ENCODE data around the gene FBXO34. TPM values are rescaled to one million over a fixed set of nuclear protein-coding genes. Genes with fewer than 3 reads are reported as not detected.

FBXO34 gene
- total RNA-seq, 1 donor from 2014 or later = 25.3 TPM

GRCh38 chr14:55249423-55249822 is 21.8 kb upstream of the FBXO34 start:
- H3K27me3 Mint-ChIP-seq = peaks cover 32% of the 10 kb centered on the region
- no peaks in the 10 kb centered on the region for H3K36me3 Mint-ChIP-seq (ENCODE audit: low read depth)
- H3K4me1 Mint-ChIP-seq = peaks cover 2% of the 10 kb centered on the region
- H3K4me3 Mint-ChIP-seq = no peak overlapping the region
- no peak for DNase-seq
- H3K27ac Mint-ChIP-seq = no peak overlapping the region
- intact Hi-C loops (cut with micrococcal nuclease) = loop anchor here (10.0 kb wide), 1 partner anchor 185 kb away; no protein-coding TSS in a partner anchor
- H3K9me3 Mint-ChIP-seq = no peaks in the 10 kb centered on the region

- Mint-ChIP-seq H3K36me3 (ENCODE audit: low read depth) (no peaks in the 10 kb centered on the region), H3K4me1 (peaks cover 2% of the 10 kb centered on the region), H3K4me3 (no peak overlapping the region), H3K9me3 (no peaks in the 10 kb centered on the region), H3K27me3 (peaks cover 35% of the 10 kb centered on the region), H3K27ac (no peak overlapping the region)
- intact Hi-C loops (cut with micrococcal nuclease) = no loop called here
- DNase-seq = no peak
These were observed 17.9 kb upstream of the FBXO34 start for GRCh38 chr14:55253276-55253675.

GRCh38 chr14:55254581-55254980 is 16.6 kb upstream of the FBXO34 start:
- Mint-ChIP-seq H3K4me3 (no peak overlapping the region), H3K27ac (no peak overlapping the region)

GRCh38 chr14:55255979-55256378 is 15.2 kb upstream of the FBXO34 start:
- no peak for DNase-seq
- Mint-ChIP-seq H3K36me3 (ENCODE audit: low read depth) (no peaks in the 10 kb centered on the region), H3K9me3 (no peaks in the 10 kb centered on the region), H3K27me3 (peaks cover 28% of the 10 kb centered on the region), H3K27ac (no peak overlapping the region), H3K4me1 (no peaks in the 10 kb centered on the region), H3K4me3 (no peak overlapping the region)
- intact Hi-C loops (cut with micrococcal nuclease) = no loop called here

More at GRCh38 chr14:55254581-55254980, 16.6 kb upstream of the FBXO34 start:
- DNase-seq = no peak
- H3K4me1 Mint-ChIP-seq = peaks cover 1% of the 10 kb centered on the region
- no peaks in the 10 kb centered on the region for H3K36me3 Mint-ChIP-seq (ENCODE audit: low read depth)
- H3K27me3 Mint-ChIP-seq = peaks cover 25% of the 10 kb centered on the region
- no peaks in the 10 kb centered on the region for H3K9me3 Mint-ChIP-seq
- intact Hi-C loops (cut with micrococcal nuclease) = no loop called here

- Mint-ChIP-seq H3K36me3 (ENCODE audit: low read depth) (no peaks in the 10 kb centered on the region), H3K27me3 (peaks cover 25% of the 10 kb centered on the region), H3K27ac (no peak overlapping the region), H3K9me3 (no peaks in the 10 kb centered on the region), H3K4me1 (no peaks in the 10 kb centered on the region), H3K4me3 (no peak overlapping the region)
- intact Hi-C loops (cut with micrococcal nuclease) = no loop called here
- no peak for DNase-seq
These were observed 14.6 kb upstream of the FBXO34 start for GRCh38 chr14:55256586-55256985.

GRCh38 chr14:55265197-55265596 is 6.0 kb upstream of the FBXO34 start:
- intact Hi-C loops (cut with micrococcal nuclease) = no loop called here
- DNase-seq = no peak

GRCh38 chr14:55267820-55268219 is 3.4 kb upstream of the FBXO34 start:
- no peak overlapping the region for H3K27ac Mint-ChIP-seq
- intact Hi-C loops (cut with micrococcal nuclease) = no loop called here
- no peaks in the 10 kb centered on the region for H3K36me3 Mint-ChIP-seq (ENCODE audit: low read depth)
- H3K9me3 Mint-ChIP-seq = no peaks in the 10 kb centered on the region
- H3K4me1 Mint-ChIP-seq = peaks cover 17% of the 10 kb centered on the region
- no peak overlapping the region for H3K4me3 Mint-ChIP-seq
- no peak for DNase-seq
- no peaks in the 10 kb centered on the region for H3K27me3 Mint-ChIP-seq

More at GRCh38 chr14:55265197-55265596, 6.0 kb upstream of the FBXO34 start:
- Mint-ChIP-seq H3K4me3 (no peak overlapping the region), H3K4me1 (peaks cover 4% of the 10 kb centered on the region), H3K27me3 (peaks cover 8% of the 10 kb centered on the region), H3K9me3 (no peaks in the 10 kb centered on the region), H3K27ac (no peak overlapping the region), H3K36me3 (ENCODE audit: low read depth) (no peaks in the 10 kb centered on the region)

GRCh38 chr14:55271572-55272298 is 514 bp downstream of the FBXO34 start:
- DNase-seq = peak; percentile 90
- no peaks in the 10 kb centered on the region for H3K27me3 Mint-ChIP-seq
- H3K36me3 Mint-ChIP-seq (ENCODE audit: low read depth) = peaks cover 2% of the 10 kb centered on the region
- peak overlapping the region; percentile 91 for H3K4me3 Mint-ChIP-seq
- peak overlapping the region; percentile 96 for H3K27ac Mint-ChIP-seq
- peaks cover 39% of the 10 kb centered on the region for H3K4me1 Mint-ChIP-seq
- H3K9me3 Mint-ChIP-seq = no peaks in the 10 kb centered on the region
- intact Hi-C loops (cut with micrococcal nuclease) = loop anchor here (1.0 to 10.0 kb wide), 8 partner anchors 59 to 167 kb away; partner anchors contain the start of genes ATG14 and DLGAP5

GRCh38 chr14:55272387-55272786 is 1.2 kb downstream of the FBXO34 start:
- H3K27me3 Mint-ChIP-seq = no peaks in the 10 kb centered on the region
- peak overlapping the region; percentile 96 for H3K27ac Mint-ChIP-seq
- no peak for DNase-seq
- intact Hi-C loops (cut with micrococcal nuclease) = loop anchor here (1.0 to 10.0 kb wide), 3 partner anchors 60 to 168 kb away; partner anchors contain the start of gene ATG14
- H3K4me1 Mint-ChIP-seq = peaks cover 45% of the 10 kb centered on the region
- no peaks in the 10 kb centered on the region for H3K9me3 Mint-ChIP-seq
- peak overlapping the region; percentile 91 for H3K4me3 Mint-ChIP-seq
- H3K36me3 Mint-ChIP-seq (ENCODE audit: low read depth) = peaks cover 2% of the 10 kb centered on the region

- H3K36me3 Mint-ChIP-seq (ENCODE audit: low read depth) = peaks cover 2% of the 10 kb centered on the region
- H3K27ac Mint-ChIP-seq = peak overlapping the region; percentile 12
- H3K27me3 Mint-ChIP-seq = no peaks in the 10 kb centered on the region
- intact Hi-C loops (cut with micrococcal nuclease) = loop anchor here (1.0 to 10.0 kb wide), 3 partner anchors 61 to 168 kb away; partner anchors contain the start of gene ATG14
- H3K9me3 Mint-ChIP-seq = no peaks in the 10 kb centered on the region
- DNase-seq = no peak
- peak overlapping the region; percentile 91 for H3K4me3 Mint-ChIP-seq
- H3K4me1 Mint-ChIP-seq = peaks cover 50% of the 10 kb centered on the region
These were observed 1.7 kb downstream of the FBXO34 start for GRCh38 chr14:55272922-55273321.

- H3K4me3 Mint-ChIP-seq = no peak overlapping the region
- intact Hi-C loops (cut with micrococcal nuclease) = loop anchor here (5.0 to 10.0 kb wide), 2 partner anchors 62 to 169 kb away; no protein-coding TSS in a partner anchor
- H3K4me1 Mint-ChIP-seq = peaks cover 53% of the 10 kb centered on the region
- no peaks in the 10 kb centered on the region for H3K27me3 Mint-ChIP-seq
- H3K9me3 Mint-ChIP-seq = no peaks in the 10 kb centered on the region
- no peak for DNase-seq
- H3K36me3 Mint-ChIP-seq (ENCODE audit: low read depth) = peaks cover 2% of the 10 kb centered on the region
- H3K27ac Mint-ChIP-seq = no peak overlapping the region
These were observed 2.9 kb downstream of the FBXO34 start for GRCh38 chr14:55274146-55274545.

- Mint-ChIP-seq H3K36me3 (ENCODE audit: low read depth) (peaks cover 4% of the 10 kb centered on the region), H3K9me3 (no peaks in the 10 kb centered on the region), H3K4me3 (no peak overlapping the region), H3K27me3 (no peaks in the 10 kb centered on the region), H3K27ac (peak overlapping the region; percentile 63), H3K4me1 (peaks cover 55% of the 10 kb centered on the region)
- DNase-seq = no peak
- intact Hi-C loops (cut with micrococcal nuclease) = loop anchor here (5.0 to 10.0 kb wide), 3 partner anchors 38 to 170 kb away; no protein-coding TSS in a partner anchor
These were observed 3.5 kb downstream of the FBXO34 start for GRCh38 chr14:55274751-55275150.

GRCh38 chr14:55276736-55277135 is 5.5 kb downstream of the FBXO34 start:
- DNase-seq = no peak
- no peaks in the 10 kb centered on the region for H3K9me3 Mint-ChIP-seq
- intact Hi-C loops (cut with micrococcal nuclease) = loop anchor here (5.0 to 10.0 kb wide), 2 partner anchors 36 to 172 kb away; no protein-coding TSS in a partner anchor
- no peaks in the 10 kb centered on the region for H3K27me3 Mint-ChIP-seq
- H3K36me3 Mint-ChIP-seq (ENCODE audit: low read depth) = peaks cover 9% of the 10 kb centered on the region
- no peak overlapping the region for H3K27ac Mint-ChIP-seq
- peaks cover 52% of the 10 kb centered on the region for H3K4me1 Mint-ChIP-seq
- no peak overlapping the region for H3K4me3 Mint-ChIP-seq

- Mint-ChIP-seq H3K4me1 (peaks cover 50% of the 10 kb centered on the region), H3K4me3 (peak overlapping the region; percentile 58), H3K27ac (peak overlapping the region; percentile 68), H3K27me3 (no peaks in the 10 kb centered on the region), H3K9me3 (no peaks in the 10 kb centered on the region), H3K36me3 (ENCODE audit: low read depth) (peaks cover 11% of the 10 kb centered on the region)
- DNase-seq = peak; percentile 67
- intact Hi-C loops (cut with micrococcal nuclease) = loop anchor here (5.0 to 10.0 kb wide), 2 partner anchors 34 to 173 kb away; no protein-coding TSS in a partner anchor
These were observed 6.9 kb downstream of the FBXO34 start for GRCh38 chr14:55277972-55278740.
